Measurements from ENCODE around the gene HPRT1.

The HPRT1 gene

GRCh38 chrX:134545510-134545909 is 85.5 kb downstream of the HPRT1 start:
- TF ChIP-seq CTCF (conservative IDR thresholded peaks at IDR 0.05; ENCODE audit: low read depth, low read length): no peak
- no peak overlapping the region for H3K4me3 ChIP-seq (ENCODE audit: low read depth, low read length)
- DNase-seq (ENCODE audit: low read depth): no peak

- no peak for DNase-seq (ENCODE audit: low read depth)
- TF ChIP-seq CTCF (conservative IDR thresholded peaks at IDR 0.05; ENCODE audit: low read depth, low read length): no peak
- H3K4me3 ChIP-seq (ENCODE audit: low read depth, low read length): peak overlapping the region; percentile 30
Measured at GRCh38 chrX:134546187-134546586, 86.2 kb downstream of the HPRT1 start.

- TF ChIP-seq CTCF (conservative IDR thresholded peaks at IDR 0.05; ENCODE audit: low read depth, low read length): no peak
- DNase-seq (ENCODE audit: low read depth): peak; percentile 53
- peak overlapping the region; percentile 78 for H3K4me3 ChIP-seq (ENCODE audit: low read depth, low read length)
Measured at GRCh38 chrX:134547047-134547679, 87.2 kb downstream of the HPRT1 start.

GRCh38 chrX:134548257-134549201 is 88.6 kb downstream of the HPRT1 start:
- no peak for DNase-seq (ENCODE audit: low read depth)
- TF ChIP-seq CTCF (conservative IDR thresholded peaks at IDR 0.05; ENCODE audit: low read depth, low read length): no peak

More at GRCh38 chrX:134548257-134549201, 88.6 kb downstream of the HPRT1 start:
- H3K4me3 ChIP-seq (ENCODE audit: low read depth, low read length): peak overlapping the region; percentile 78
